SK-N-DZ (cell line): ENCODE results near the gene SPDYE1. TPM values are rescaled to one million over a fixed set of nuclear protein-coding genes. Genes with fewer than 3 reads are reported as not detected.
A peak's percentile ranks its signal among the peaks of the same experiment; 100 is the strongest.
"Not testable (repeated sequence)": the region's sequence is repeated elsewhere in the genome, so short reads cannot be mapped to it uniquely, and the experiment has no call there.

Experiments used
- DNase-seq: peaks from one replicate; pipeline ENCODE4 v3.0.0-alpha.2; 2015; ENCODE audit warnings: low spot score
- polyA plus RNA-seq, 2 experiments: library from polyadenylated mRNA; depleted of rRNA; stranded (reverse); fragments of >200 nt; gene quantifications; 2 replicates each; pipeline ENCODE4 v1.2.3, GENCODE V29; 2014

SPDYE1 gene
- polyA plus RNA-seq (2014; cell fraction: cytosol; rRNA removed): not detected in 2 replicates
- not detected in 2 replicates for polyA plus RNA-seq (2014; cell fraction: nucleus; rRNA removed)

GRCh38 chr7:43997532-43997931 is at the start of gene SPDYE1:
Gene SPDYE1 (plus strand): TSS chr7:43997897. CDS start chr7:43999950, 2,053 bp downstream.
- DNase-seq: not testable (repeated sequence)

GRCh38 chr7:43952028-43952427 is 45.7 kb upstream of the SPDYE1 start:
- no peak for DNase-seq

GRCh38 chr7:43953071-43953470 is 44.6 kb upstream of the SPDYE1 start:
- no peak for DNase-seq

- peak; percentile 51 for DNase-seq
Observed at GRCh38 chr7:43954524-43955228, 43.0 kb upstream of the SPDYE1 start.

- DNase-seq: no peak
Observed at GRCh38 chr7:43956027-43956426, 41.7 kb upstream of the SPDYE1 start.

- no peak for DNase-seq
Observed at GRCh38 chr7:43960933-43961332, 36.8 kb upstream of the SPDYE1 start.

- not testable (repeated sequence) for DNase-seq
Observed at GRCh38 chr7:43966392-43966791, 31.3 kb upstream of the SPDYE1 start.

- not testable (repeated sequence) for DNase-seq
Observed at GRCh38 chr7:43968172-43969040, 29.3 kb upstream of the SPDYE1 start.

GRCh38 chr7:43969586-43969985 is 28.1 kb upstream of the SPDYE1 start:
- not testable (repeated sequence) for DNase-seq

- DNase-seq: not testable (repeated sequence)
Observed at GRCh38 chr7:43970698-43971097, 27.0 kb upstream of the SPDYE1 start.

- DNase-seq: not testable (repeated sequence)
Observed at GRCh38 chr7:43974033-43974573, 23.6 kb upstream of the SPDYE1 start.

- not testable (repeated sequence) for DNase-seq
Observed at GRCh38 chr7:43974725-43975482, 22.8 kb upstream of the SPDYE1 start.

GRCh38 chr7:43977525-43977924 is 20.2 kb upstream of the SPDYE1 start:
- DNase-seq: no peak

- DNase-seq: not testable (repeated sequence)
Observed at GRCh38 chr7:43978102-43978501, 19.6 kb upstream of the SPDYE1 start.

GRCh38 chr7:43982848-43983247 is 14.8 kb upstream of the SPDYE1 start:
- DNase-seq: not testable (repeated sequence)

GRCh38 chr7:43983736-43984135 is 14.0 kb upstream of the SPDYE1 start:
- not testable (repeated sequence) for DNase-seq

- DNase-seq: not testable (repeated sequence)
Observed at GRCh38 chr7:43985904-43986864, 11.5 kb upstream of the SPDYE1 start.

- not testable (repeated sequence) for DNase-seq
Observed at GRCh38 chr7:43987476-43987875, 10.2 kb upstream of the SPDYE1 start.

GRCh38 chr7:43990011-43990585 is 7.6 kb upstream of the SPDYE1 start:
- not testable (repeated sequence) for DNase-seq

- DNase-seq: not testable (repeated sequence)
Observed at GRCh38 chr7:43990829-43991228, 6.9 kb upstream of the SPDYE1 start.
